GM21360 (cell line): Measurements from ENCODE around the gene UBE2E2.

ENCODE experiments used
- ATAC-seq: cut with Tn5 transposase; IDR thresholded peaks from one replicate; pipeline ENCODE4 v1.9.1; 2021; ENCODE audit warnings: mild to moderate bottlenecking, moderate library complexity; ENCODE audit not compliant: unreplicated experiment

The UBE2E2 gene

DNA sequence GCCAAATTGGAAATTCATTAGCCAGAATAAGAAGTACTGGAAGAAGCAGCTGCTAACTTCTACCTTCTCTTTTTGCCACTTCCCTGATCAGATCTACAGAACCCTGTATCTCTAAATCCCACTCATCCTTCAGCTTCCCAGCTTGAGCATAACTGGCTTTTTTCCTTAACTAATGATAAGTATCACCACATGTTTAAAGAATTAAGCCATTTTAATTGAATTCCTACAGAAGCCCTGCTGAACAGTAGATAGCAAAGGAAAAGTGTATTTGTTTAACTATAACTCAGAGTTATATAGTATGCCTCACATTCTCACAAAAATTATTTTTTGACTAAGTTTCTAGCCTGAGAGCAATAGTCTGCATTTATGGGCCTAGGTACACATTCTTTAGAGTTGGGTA, 262.4 kb downstream of the UBE2E2 start:
- no peak for ATAC-seq

DNA sequence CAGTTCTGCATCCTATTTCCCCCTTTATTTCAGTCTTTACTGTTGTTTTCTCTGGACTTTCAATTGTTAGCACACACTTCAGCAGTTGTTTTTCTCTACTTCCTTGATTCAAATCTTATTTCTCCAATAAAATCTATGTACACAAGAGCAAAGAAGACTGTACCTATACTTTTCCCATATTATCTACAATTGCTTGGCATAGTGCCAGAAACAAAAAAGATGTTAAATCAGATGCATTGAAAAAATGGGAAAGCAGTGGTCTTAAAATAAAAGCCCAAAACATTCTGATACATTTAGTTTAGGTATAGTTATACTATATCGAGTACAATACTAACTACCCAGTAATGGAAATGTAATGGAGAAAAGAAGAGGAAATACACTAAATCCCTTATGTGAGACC, 265.1 kb downstream of the UBE2E2 start:
- no peak for ATAC-seq

DNA sequence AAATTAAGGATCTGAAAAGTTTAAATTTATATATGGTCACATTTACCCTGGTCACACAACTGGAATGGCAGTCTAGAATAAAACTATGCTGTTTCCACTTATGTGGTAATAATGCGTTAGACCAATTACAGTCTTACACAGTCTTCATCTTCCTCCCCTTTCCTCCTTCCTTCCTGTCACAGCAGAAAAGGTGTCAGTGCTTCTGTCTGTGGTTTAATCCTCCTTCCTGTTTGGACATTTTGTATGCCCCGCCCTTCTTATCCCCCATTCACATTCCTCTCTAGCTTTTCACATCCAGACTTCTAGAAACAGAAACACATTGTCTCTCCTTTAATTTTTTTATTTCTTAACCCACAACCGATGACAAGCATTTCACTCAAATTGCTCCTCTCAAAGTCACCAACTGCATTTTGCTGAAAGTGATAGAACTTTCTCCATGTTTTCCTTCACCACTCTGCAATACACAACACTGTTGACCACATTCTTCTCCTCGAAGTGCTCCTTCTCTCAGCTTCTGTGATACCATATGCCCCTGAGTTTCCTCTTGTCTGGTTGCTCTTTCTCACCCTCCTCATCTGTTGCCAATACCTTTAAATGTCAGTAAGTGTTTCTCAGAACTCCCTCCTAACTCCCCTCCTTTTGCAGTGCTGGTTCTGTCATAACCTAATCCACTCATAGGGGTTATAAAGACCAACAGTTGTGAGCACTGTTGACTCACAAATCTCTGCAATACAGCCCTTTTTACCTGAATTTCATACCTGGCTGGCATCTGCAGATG, 271.6 kb downstream of the UBE2E2 start:
- ATAC-seq = no peak

DNA sequence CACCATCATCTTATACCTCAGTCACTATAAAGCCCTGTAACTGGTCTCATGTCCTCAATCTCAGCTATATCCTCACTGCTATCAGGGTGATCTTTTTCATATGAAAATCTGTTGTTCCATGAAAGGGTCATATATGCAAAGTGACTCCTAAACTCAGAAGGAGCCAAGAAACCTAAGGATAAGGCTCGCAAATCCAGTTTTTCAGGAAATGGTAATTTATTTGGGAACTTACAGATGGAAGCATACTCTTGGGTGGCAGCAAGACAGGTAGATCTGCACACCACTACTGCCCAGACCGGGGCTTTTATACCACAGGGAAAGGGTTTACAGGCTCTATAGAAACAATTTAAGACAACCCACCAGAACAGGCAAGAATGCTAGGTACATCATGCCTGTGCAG, 272.3 kb downstream of the UBE2E2 start:
- ATAC-seq = no peak

DNA sequence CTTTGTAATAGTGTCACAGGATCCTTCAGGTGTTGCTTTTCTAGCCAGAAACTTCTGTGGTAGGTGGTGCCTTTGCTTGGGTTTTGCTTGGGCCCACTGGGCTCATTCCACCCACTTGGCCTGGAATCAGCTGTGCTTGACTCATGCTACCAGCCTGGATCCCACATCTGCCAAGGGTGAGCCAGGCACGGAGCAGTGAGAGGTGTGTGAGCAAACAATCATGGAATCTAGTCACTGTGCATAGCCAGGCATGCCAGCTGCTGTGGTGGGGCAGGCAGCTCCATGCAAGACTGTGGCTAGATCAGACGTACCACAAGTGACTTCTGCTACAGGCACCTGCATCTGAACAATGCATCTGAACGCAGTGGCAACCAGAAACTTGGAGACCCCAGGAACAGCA, 275.9 kb downstream of the UBE2E2 start:
- ATAC-seq = no peak

DNA sequence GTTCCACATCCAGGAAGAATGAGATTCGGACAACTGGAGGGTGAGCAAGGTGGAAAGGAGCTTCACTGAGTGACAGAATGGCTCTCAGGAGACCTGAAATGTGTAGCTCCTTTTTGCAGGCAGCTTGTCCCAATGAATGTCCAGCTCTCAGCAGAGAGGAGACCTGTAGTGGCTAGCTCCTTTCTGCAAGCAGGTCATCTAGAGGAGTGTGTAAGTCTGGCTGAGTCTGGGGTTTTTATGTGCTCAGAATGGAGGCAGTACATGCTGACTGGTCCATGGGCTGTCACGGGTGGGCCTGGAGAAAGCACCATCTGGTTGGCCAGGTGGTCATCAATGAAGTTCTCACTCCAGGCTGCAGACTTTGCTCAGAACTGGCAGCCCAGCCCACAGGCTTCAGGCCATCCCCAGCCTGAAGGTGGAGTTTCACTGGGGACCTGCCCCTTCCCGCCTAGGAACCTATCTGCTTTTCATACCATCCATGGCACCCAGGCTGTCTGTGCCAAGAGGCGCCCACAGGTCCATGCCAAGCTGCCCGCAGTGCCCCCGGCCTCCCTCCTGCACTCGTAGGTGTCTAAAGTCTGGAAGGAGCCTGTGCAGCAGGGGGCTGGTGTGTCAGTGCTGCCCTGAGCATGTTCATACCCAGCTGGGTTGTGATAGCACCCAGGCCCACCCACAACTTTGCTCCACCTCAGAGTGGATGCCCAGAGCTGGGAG, 276.6 kb downstream of the UBE2E2 start:
- no peak for ATAC-seq

DNA sequence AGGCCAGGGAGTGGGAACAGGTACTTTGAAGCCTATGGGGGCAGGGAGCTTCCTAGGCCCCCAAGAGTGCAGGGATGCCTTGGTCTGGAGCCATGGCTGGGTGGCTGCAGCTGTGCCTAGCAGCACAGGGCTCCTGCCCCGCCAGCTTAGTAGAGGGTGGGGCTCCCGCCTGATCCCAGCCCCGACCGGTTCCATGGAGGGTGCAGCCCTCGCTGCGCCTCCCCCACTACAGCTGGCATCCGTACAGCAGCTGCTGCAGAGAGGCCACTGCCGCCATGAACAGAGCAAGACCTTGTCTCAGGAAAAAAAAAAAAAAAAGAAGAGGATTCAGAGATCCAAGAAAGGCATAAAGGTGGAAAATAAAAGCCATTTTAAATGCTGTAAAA, 277.2 kb downstream of the UBE2E2 start:
- ATAC-seq = no peak

DNA sequence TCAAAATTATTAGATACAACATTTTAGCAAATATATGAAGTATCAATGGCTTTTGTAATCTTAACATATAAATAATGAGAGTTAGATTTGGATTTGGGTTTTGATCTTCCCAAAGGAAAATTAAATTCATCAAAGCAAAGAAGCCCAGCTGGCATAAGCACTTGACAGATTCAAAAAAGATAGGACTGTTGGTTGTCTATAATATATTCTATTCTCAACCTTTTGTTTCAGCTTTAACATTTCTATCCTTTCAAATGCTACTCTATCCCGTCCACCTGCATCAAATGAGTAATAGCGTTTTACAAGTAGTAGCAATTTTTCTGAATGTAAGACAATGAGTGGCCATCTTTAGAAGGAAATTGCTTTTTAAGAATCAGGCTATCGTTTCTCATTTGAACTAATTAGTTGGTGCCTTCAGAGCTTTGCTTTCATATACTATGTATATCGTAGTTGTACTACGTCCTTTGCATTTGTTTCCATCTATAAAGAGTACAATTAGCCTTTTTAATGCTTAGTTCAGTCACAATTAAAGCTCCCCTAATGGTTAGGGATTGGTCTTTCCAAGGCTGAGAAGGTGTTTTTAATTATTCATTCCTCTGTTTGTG, 278.0 kb downstream of the UBE2E2 start:
- no peak for ATAC-seq

DNA sequence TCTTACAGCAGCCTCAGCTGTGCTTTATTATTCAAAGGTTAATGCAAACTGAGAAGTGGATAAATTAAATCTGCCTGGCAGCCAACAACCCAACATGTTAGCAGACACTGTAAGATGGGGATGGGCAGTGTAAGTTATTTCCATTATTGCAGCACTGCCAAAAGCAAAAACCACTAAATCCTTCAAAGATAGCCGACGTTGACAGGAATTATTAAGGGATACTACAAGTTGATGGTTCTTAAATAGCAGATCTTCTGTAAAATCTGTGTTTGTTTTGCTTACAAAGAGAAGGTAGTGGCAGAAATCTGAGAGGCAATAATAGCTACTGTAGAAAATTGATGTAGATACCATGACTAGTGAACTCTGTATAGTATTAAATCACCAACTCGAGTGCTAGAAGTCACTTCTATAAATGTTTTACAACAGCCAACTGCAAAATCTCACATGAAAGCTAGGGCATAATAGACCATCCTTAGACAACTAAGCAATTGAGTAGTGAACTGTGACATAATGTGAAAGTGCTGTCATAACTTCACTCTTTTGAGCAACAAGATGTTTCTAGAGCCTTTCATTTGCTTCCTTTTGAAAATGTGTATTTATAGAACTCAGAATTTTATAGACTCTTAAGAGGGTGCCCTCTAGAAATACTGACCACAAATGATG, 278.6 kb downstream of the UBE2E2 start:
- no peak for ATAC-seq

DNA sequence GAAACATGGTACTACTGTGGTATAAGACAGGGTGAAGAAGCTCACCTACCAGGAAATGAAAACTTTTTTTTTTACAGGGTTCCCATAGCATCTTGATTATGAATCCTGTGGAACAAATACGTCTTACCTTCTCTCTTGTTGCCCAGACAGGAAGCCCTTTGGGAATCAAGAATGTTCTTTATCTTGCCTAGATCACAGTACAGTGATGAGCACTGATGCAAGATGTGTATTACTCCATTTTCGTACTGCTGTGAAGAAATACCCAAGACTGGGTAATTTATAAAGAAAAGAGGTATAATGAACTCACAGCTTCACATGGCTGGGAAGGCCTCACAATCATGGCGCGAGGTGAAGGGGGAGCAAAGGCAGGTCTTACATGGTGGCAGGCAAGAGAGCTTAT, 281.3 kb downstream of the UBE2E2 start:
- no peak for ATAC-seq

DNA sequence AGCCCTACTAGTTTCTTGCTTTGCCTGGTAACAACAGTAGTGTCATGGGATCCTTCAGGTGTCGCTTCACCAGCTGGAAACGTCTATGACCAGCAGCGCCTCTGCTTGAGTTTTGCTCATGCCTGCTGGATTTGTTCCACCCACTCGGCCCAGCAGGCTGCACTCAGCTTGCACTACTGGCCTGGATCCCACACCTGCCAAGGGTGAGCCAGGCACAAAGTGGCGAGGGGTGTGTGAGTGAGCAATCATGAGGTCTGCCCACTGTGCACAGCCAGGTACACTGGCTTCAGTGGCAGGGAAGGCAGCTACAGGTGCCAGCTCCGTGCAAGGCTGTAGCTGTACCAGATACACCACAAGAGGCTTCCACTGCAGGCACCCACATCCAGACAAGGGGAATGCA, 282.8 kb downstream of the UBE2E2 start:
- ATAC-seq = no peak

DNA sequence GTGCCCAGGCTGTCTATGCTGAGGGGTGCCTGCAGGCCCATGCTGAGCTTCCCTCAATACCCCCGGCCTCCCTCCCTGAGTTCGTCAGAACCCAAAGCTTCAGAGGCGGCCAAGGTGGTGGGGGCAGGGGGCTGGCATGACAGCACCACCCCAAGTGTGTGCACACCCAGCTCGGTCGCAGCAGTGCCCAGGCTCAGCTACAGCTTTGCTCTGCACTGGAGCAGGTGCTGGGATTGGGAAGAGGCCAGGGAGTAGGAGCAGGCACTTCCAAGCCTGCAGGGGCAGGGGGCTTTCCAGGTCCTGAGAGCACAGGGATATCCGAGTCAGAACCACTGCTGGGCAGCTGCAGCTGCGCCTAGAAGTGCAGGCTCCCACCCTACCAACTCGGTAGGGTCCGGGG, 283.9 kb downstream of the UBE2E2 start:
- ATAC-seq = no peak

DNA sequence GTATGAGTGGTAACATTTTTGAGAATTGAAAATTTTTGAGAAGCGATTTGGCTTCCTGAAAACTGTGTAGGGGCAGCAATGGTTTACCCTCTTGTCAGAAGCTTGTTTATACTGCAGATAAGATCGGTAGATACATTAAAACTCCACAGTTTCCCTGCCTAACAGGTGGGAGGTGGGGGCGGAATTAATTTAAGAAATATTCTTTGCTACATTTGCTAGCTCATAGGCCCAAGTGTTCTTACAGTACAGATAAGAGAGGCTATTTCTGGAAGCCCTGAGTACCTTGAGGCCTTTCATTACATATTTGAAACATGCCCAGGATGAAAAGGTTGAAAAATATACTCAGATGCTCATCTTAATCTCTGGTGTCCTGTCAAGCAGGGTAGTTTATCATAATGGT, 285.5 kb downstream of the UBE2E2 start:
- ATAC-seq = no peak

DNA sequence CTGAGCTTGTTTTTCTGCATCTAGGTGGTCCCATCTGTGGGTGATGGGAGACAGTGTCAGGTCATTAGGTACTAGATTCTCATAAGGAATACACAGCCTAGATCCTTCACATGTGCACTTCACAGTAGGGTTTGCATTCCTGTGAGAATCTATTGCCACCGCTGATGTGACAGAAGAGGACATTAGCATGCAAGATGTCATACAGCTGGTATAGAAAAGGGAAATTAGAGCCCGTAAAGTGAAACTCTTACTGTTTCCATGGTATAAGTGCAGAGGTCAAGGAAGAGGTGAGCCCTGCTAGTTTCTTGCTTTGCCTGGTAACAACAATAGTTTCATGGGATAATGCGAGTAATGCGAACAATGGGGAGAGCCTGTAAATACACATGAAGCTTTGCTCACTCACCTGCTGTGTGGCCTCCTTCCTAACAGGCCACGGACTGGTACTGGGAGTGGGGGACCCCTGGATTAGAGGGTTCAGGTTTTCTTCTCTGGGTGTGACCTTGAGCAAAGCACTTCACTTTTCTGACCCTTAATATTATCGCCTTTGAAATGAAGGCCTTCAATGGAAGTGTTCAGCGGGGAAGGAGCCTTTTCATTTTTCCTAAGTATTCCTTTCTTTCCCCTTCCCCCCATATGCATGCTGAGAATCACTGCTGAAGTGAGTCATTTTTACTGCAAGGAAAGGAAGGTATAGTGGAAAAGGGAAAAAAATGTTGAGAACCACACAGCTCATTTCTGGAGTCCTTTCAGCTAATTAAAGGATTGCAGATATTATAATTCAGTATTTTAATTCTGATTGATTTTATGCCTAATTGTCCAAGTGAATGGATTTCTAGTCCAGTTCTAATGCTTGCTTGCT, 286.4 kb downstream of the UBE2E2 start:
- no peak for ATAC-seq

DNA sequence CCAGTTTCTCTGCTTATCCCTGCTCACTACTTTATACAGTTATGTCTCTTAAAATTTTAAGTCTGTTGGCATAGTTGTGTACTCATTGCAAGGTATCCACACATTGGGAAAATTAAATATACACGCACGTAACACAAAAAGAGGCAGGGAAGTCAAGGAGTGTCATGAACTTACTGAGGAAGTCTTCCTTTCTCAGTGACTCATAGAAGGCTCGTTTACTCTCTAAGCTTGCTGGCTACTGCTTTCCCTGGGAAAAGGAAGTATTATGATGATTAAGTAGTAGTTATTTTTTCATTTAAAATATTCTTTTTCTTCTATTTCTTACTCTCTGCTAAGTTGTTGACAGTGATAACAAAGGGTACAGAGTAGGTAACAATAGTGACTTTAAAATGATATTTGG, 287.3 kb downstream of the UBE2E2 start:
- no peak for ATAC-seq

DNA sequence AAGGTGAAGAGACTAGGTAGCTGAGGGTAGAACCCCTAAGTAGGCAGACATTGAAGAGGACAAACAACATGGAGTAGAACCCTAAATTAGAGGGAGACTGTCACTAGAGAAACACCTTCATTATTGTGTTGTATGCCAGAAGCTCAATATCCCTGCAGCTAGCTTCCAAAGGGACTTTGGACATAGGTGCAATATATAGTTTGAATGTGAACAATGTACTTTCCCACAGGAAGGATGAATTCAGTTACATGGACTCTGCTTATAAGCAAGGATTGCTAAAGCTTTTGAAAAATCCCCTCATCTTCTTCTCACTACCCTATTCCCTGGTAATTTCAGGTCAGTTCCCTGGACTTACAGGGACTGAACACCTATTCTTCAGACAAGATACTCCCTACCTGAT, 288.9 kb downstream of the UBE2E2 start:
- ATAC-seq = no peak

DNA sequence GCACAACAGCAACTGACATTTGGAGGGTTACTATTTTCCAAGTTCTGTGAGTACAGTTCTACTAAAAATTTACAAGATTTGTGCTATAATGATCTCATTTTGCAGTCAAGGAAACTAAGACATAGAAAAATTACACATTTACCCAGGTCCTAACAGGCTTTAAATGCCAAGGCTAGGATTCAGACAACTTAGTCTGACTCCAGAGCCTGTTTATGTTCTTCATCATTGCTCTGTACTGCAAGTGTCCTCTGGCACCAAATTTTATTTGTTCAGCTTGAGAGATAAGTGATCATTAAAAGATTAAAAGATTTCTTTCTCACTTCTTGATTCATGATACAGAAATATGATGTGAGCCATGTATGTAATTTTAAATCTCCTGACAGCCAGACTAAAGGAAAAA, 290.8 kb downstream of the UBE2E2 start:
- ATAC-seq = no peak

DNA sequence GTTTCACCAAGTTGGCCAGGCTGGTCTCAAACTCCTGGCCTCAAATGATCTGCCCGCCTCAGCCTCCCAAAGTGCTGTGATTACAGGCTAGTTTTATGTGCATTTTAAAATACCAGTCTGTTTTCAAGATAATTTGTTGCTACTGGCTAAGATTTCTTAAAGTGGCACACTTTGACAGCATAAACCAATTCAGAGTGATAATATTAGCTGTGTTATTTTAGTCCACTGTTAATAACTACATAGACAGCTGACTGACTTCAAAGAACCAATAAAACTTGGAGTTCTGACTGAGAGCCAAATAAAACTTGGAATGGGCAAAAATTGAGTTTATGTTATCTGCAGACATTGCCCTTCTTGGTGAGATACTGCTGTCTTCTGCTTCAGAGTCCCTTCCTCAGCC, 291.8 kb downstream of the UBE2E2 start:
- no peak for ATAC-seq

DNA sequence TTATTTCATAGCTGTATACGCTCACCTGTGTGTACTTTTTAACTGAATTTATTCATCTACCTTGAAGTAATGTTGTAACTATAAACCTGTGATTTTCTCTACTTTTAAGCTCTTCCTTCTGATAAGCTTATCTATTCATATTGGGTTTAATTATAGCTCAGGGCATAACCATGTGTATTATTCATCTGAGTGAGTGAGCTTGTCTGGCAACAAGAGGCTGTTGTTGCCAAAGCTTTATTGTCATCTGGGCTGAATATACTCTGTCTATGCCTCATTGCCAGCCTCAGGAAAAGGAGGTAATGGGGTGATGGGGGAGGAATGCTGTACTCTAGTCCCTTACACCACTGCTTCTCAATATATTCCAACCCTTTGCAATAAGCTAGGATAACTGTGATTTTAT, 292.4 kb downstream of the UBE2E2 start:
- ATAC-seq = no peak

DNA sequence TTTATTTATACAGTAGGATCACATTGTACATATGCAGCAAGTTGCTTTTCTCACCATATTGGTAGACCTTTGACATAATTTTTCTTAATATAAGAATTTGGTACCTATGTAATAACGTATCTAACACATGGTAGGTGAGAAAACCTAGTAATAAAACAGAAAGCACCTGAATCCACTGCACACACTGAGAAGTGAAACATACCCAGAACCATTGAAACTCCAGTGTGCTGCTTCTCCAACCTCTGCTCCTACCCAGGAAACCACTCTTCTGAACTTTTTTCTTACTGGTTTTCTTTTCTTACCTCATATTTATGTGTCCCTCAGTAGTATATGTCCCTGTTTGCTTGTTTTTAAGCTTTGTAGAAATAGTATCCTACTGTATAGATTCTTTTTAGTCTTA, 293.0 kb downstream of the UBE2E2 start:
- no peak for ATAC-seq

DNA sequence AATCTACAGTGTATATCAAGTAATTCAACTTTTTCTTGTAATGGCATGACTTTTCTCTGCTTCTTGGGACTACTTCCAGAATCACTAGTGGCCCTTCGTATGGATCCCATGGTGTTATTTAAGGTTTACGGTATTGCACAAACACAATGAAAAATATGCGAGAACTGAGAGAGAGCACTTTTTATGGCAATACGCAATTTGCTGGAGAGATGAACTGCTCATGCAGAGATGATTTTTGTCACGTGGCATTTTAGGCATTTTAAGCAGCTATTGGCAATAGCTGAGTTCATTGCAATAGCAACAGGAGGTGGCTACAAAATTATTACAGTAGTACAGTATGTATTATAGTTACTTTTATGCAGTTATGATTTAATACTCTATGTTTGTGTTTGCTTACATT, 294.0 kb downstream of the UBE2E2 start:
- ATAC-seq = no peak
